ENCODE results near the gene TOR1AIP1. TPM values are rescaled to one million over a fixed set of nuclear protein-coding genes. Genes with fewer than 3 reads are reported as not detected.

Gene TOR1AIP1
- total and polyA plus RNA-seq, 5 donors = 31.6 to 65.9 (median 65.0) TPM

DNA sequence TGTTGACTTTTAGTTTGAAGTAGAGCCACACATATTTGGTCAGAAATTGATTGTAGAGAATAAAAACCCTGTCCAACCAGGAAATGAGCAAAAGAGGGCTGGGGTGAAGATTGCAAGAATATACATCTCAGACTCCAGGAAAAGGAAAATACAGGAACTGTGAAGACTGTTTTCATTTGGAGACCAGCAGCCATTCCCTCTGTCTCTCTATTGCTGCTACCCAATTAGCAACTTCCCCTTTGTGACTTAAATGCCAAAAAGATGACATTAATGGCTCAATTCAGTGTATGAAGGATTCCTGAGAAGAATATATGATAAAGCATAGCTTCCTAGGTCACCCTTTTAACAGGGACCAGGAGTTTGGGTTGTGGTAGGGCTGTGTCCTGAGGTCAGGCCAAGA lies 40.9 kb downstream of the TOR1AIP1 start:
- no peak for DNase-seq
- no peak overlapping the region for H3K4me3 ChIP-seq (ENCODE audit: low read length)
- peaks cover 3% of the 10 kb centered on the region for H3K4me1 ChIP-seq (ENCODE audit: control insufficient read depth, insufficient read depth, low read length)
- no peak for ATAC-seq
- no peaks in the 10 kb centered on the region for H3K9me3 ChIP-seq (ENCODE audit: control insufficient read depth, low read length)
- H3K27me3 ChIP-seq (ENCODE audit: control insufficient read depth, insufficient read depth) = no peaks in the 10 kb centered on the region
- intact Hi-C loops (cut with DNase I) = no loop called here
- H3K27ac ChIP-seq (ENCODE audit: low read length) = no peak overlapping the region

DNA sequence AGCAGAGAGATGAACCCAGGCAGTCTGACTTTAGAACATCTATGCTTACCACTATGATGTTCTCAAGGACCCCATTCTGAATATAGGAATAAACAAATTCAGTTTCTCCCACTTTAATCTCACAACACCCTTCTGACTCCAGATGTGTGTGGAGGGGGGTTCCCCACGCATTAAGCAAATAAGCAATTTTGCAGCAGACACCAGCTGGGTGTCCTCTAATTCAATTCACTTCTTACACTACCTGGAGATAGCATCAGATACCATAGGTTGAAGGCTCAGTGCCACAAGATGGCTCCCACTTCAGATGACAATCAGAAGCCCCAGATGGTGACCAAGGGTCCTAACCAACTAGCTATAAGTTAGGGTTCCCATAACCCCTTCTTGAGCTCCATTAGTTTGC lies 42.2 kb downstream of the TOR1AIP1 start:
- no peak for DNase-seq
- H3K27me3 ChIP-seq (ENCODE audit: control insufficient read depth, insufficient read depth) = no peaks in the 10 kb centered on the region
- no peak for ATAC-seq
- 98% methylated on average over 1 of the region's 1 CpG for WGBS
- H3K4me3 ChIP-seq (ENCODE audit: low read length) = no peak overlapping the region
- H3K9me3 ChIP-seq (ENCODE audit: control insufficient read depth, low read length) = no peaks in the 10 kb centered on the region
- peaks cover 3% of the 10 kb centered on the region for H3K4me1 ChIP-seq (ENCODE audit: control insufficient read depth, insufficient read depth, low read length)
- intact Hi-C loops (cut with DNase I) = no loop called here
- H3K27ac ChIP-seq (ENCODE audit: low read length) = no peak overlapping the region

DNA sequence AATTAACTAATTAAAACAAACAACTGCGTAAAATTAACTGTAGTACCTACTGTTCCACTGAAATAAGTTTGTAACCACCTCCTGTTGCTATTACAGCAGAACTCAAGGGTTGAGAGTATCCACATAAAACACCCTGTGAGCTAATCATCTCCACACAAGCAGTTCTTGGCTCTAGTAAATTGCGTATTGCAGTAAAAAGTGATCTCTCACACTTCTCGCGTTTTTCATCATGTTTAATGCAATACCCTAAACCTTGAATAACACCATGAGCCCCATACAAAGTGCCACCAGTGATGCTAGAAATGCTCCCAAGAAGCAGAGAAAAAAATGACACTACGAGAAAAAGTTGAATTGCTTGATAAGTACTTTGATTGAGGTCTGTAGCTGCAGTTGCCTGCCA lies 43.2 kb downstream of the TOR1AIP1 start:
- Histone ChIP-seq H3K27me3 (ENCODE audit: control insufficient read depth, insufficient read depth) (no peaks in the 10 kb centered on the region), H3K9me3 (ENCODE audit: control insufficient read depth, low read length) (no peaks in the 10 kb centered on the region), H3K4me1 (ENCODE audit: control insufficient read depth, insufficient read depth, low read length) (peaks cover 3% of the 10 kb centered on the region), H3K27ac (ENCODE audit: low read length) (no peak overlapping the region), H3K4me3 (ENCODE audit: low read length) (no peak overlapping the region)
- intact Hi-C loops (cut with DNase I) = no loop called here
- no peak for ATAC-seq
- 87% methylated on average over 5 of the region's 5 CpGs for WGBS
- no peak for DNase-seq

DNA sequence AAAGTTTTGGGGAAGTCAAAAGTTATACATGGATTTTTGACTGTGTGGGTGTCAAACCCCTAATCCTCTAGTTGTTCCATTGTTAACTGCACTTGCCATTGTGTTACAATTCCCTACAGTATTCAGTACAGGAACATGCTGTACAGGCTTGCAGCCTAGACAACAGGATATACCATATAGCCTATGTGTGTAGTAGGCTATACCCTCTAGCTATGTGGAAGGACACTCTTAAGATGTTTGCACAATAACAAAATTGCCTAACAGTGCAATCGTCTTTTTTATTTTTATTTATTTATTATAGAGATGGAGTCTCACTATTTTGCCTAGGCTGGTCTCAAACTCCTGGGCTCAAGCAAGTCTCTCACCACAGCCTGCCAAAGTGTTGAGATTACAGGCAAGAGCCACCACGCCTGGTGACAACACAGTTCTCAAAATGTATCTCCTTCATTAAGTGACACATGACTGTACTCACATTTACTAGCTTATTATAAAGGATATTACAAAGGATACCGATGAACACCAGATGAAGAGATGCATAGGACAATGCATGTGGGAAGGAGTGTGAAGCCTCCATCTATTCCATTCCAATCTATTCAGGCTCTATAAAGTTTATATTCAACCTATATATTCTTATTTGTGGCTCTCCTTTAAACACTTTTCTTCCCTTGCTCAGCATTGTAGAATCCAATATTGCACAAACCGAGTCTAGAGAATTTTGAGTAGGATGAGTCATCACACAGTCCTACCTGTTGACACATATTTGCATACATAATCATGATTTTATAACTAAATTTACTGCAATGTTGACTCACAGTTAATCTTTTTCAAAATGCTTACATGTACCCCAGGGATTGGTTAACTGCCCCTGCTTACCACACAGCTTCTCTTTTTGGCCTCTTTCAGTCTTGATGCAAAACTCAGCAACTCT lies 44.1 kb downstream of the TOR1AIP1 start:
- ATAC-seq (no peak), DNase-seq (no peak)

DNA sequence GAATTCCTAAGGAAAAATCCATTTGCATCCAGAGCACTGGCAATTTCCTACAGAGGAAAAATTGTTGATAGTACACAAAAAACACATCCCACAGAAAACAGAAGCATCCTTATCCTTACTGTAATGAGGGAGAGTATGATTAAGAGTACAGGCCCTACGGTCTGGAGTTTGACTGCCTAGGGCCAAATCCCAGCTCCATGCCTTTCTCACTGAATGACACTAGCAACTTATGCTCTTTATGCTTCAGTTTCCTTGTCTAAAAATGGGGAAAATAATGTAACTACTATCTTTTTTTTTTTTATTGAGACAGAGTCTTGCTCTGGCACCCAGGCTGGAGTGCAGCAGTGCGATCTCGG lies 44.7 kb downstream of the TOR1AIP1 start:
- 95% methylated on average over 3 of the region's 3 CpGs for WGBS
- Histone ChIP-seq H3K4me1 (ENCODE audit: control insufficient read depth, insufficient read depth, low read length) (peaks cover 3% of the 10 kb centered on the region), H3K9me3 (ENCODE audit: control insufficient read depth, low read length) (no peaks in the 10 kb centered on the region), H3K27ac (ENCODE audit: low read length) (no peak overlapping the region), H3K4me3 (ENCODE audit: low read length) (no peak overlapping the region), H3K27me3 (ENCODE audit: control insufficient read depth, insufficient read depth) (no peaks in the 10 kb centered on the region)
- DNase-seq (no peak), ATAC-seq (no peak)
- intact Hi-C loops (cut with DNase I) = no loop called here

More for the DNA sequence above, 44.1 kb downstream of the TOR1AIP1 start:
- Histone ChIP-seq H3K27ac (ENCODE audit: low read length) (no peak overlapping the region), H3K4me3 (ENCODE audit: low read length) (no peak overlapping the region), H3K27me3 (ENCODE audit: control insufficient read depth, insufficient read depth) (no peaks in the 10 kb centered on the region), H3K9me3 (ENCODE audit: control insufficient read depth, low read length) (no peaks in the 10 kb centered on the region), H3K4me1 (ENCODE audit: control insufficient read depth, insufficient read depth, low read length) (peaks cover 5% of the 10 kb centered on the region)
- intact Hi-C loops (cut with DNase I) = no loop called here
- WGBS = 77% methylated on average over 4 of the region's 4 CpGs

DNA sequence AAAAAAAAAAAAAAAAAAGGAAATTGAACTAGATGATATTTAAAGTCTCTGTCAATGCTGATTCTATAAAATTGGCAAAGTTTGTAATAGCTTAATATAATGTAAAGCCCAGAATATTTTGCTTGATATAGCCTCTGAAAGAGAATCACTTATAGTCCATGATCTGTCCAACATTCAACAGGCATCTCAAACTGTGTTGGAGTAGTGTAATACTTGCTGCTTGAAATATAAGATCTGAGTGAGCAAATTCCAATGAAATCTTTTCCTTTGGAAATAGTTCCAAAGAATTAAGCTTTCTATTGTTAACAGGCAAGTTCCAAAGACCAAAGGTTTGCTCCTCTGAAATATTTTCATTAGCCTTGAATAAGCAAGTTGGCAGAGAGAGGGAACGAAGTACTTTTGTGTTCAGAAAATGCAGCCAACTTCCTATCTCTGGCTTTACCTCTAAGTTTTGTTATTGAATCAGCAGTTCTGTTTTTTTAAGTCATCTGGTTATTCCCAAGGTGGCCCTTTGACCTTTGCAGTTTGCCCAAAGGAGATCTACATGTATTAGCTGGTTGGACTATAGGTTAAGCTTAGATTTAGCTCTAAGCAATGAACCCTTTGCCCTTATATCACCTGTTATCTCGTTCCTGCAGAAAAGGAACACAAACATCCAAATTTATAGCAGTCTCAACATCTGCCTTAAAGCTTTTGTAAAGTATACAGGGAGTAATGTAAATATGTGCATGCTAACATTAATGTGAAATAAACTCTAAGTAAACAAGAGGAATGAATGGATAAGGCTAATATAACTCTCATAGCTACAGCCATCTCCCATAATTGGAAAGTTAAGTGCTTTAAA lies 48.1 kb downstream of the TOR1AIP1 start:
- Histone ChIP-seq H3K27me3 (ENCODE audit: control insufficient read depth, insufficient read depth) (no peaks in the 10 kb centered on the region), H3K4me1 (ENCODE audit: control insufficient read depth, insufficient read depth, low read length) (peaks cover 2% of the 10 kb centered on the region), H3K4me3 (ENCODE audit: low read length) (no peak overlapping the region), H3K9me3 (ENCODE audit: control insufficient read depth, low read length) (no peaks in the 10 kb centered on the region), H3K27ac (ENCODE audit: low read length) (no peak overlapping the region)
- 40% methylated on average over 2 of the region's 2 CpGs for WGBS
- no peak for ATAC-seq
- no peak for DNase-seq
- intact Hi-C loops (cut with DNase I) = no loop called here

DNA sequence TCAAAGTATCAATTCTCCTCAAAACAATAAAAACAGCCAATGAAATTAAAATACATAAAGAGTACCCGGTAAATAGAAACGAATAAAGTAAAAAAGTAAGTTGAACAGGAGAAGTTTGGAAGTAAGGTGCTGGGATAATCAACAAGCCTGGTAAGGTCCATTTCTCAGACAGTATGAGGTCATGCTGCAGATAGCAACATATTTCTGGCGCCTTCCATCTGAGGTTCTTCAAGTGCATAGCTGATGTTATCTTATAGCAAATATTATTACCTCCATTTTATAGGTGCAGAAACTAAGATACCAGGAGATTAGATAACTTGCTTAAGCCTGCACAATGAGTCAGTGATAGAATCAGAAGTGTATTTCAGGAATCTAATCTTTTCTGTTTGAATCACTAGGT lies 48.8 kb downstream of the TOR1AIP1 start:
- Histone ChIP-seq H3K4me1 (ENCODE audit: control insufficient read depth, insufficient read depth, low read length) (peaks cover 2% of the 10 kb centered on the region), H3K27me3 (ENCODE audit: control insufficient read depth, insufficient read depth) (no peaks in the 10 kb centered on the region), H3K9me3 (ENCODE audit: control insufficient read depth, low read length) (no peaks in the 10 kb centered on the region), H3K27ac (ENCODE audit: low read length) (no peak overlapping the region), H3K4me3 (ENCODE audit: low read length) (no peak overlapping the region)
- ATAC-seq (no peak), DNase-seq (no peak)
- WGBS = 69% methylated on average over 3 of the region's 3 CpGs
- intact Hi-C loops (cut with DNase I) = no loop called here

GRCh38 chr1:179933219-179933618 lies 51.1 kb downstream of the TOR1AIP1 start:
- Histone ChIP-seq H3K4me3 (ENCODE audit: low read length) (no peak overlapping the region), H3K4me1 (ENCODE audit: control insufficient read depth, insufficient read depth, low read length) (peaks cover 2% of the 10 kb centered on the region), H3K27ac (ENCODE audit: low read length) (no peak overlapping the region), H3K27me3 (ENCODE audit: control insufficient read depth, insufficient read depth) (no peaks in the 10 kb centered on the region), H3K9me3 (ENCODE audit: control insufficient read depth, low read length) (no peaks in the 10 kb centered on the region)
- no peak for DNase-seq
- intact Hi-C loops (cut with DNase I) = no loop called here
- ATAC-seq = no peak
- 83% methylated on average over 2 of the region's 2 CpGs for WGBS

DNA sequence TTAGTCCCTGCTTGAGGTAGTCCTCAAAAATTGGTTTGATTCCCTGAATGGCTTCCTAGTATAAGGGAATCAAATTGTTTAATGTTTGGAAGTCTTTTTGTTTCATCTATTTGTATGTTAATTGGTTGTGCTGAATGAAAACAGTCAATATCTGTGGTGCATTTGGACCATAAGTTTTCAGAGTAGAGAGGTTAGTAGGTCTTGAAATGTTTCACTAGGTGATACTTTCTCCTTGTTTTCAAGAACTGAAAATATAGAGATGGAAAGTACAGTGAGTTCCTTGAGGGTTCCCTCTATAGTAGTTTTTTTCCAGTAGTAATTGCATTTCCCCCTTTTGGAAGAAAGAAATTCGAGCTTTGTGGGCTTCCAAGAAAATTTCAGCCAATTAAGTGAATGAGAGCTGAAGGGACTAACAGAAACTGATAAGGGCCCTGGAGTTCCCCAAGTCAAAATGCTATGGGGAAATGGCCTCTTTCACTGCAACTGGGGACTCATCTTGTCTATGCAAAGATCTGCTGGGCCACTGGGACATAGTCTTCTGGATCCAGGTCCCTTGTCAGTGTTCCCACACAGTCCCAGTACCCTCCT lies 53.9 kb downstream of the TOR1AIP1 start:
- ATAC-seq (no peak), DNase-seq (no peak)
- no peaks in the 10 kb centered on the region for H3K4me1 ChIP-seq (ENCODE audit: control insufficient read depth, insufficient read depth, low read length)
- 54% methylated on average over 1 of the region's 1 CpG for WGBS
- no peaks in the 10 kb centered on the region for H3K27me3 ChIP-seq (ENCODE audit: control insufficient read depth, insufficient read depth)
- no peaks in the 10 kb centered on the region for H3K9me3 ChIP-seq (ENCODE audit: control insufficient read depth, low read length)
- H3K27ac ChIP-seq (ENCODE audit: low read length) = no peak overlapping the region
- no peak overlapping the region for H3K4me3 ChIP-seq (ENCODE audit: low read length)
- intact Hi-C loops (cut with DNase I) = no loop called here

GRCh38 chr1:179937668-179938254 lies 55.7 kb downstream of the TOR1AIP1 start:
- no peaks in the 10 kb centered on the region for H3K27me3 ChIP-seq (ENCODE audit: control insufficient read depth, insufficient read depth)
- DNase-seq (no peak), ATAC-seq (no peak)
- no peaks in the 10 kb centered on the region for H3K9me3 ChIP-seq (ENCODE audit: control insufficient read depth, low read length)
- no peak overlapping the region for H3K4me3 ChIP-seq (ENCODE audit: low read length)
- intact Hi-C loops (cut with DNase I) = no loop called here
- H3K27ac ChIP-seq (ENCODE audit: low read length) = no peak overlapping the region
- H3K4me1 ChIP-seq (ENCODE audit: control insufficient read depth, insufficient read depth, low read length) = no peaks in the 10 kb centered on the region

- no peaks in the 10 kb centered on the region for H3K4me1 ChIP-seq (ENCODE audit: control insufficient read depth, insufficient read depth, low read length)
- intact Hi-C loops (cut with DNase I) = no loop called here
- no peaks in the 10 kb centered on the region for H3K27me3 ChIP-seq (ENCODE audit: control insufficient read depth, insufficient read depth)
- DNase-seq (no peak), ATAC-seq (no peak)
- 27% methylated on average over 2 of the region's 2 CpGs for WGBS
- H3K27ac ChIP-seq (ENCODE audit: low read length) = no peak overlapping the region
- H3K9me3 ChIP-seq (ENCODE audit: control insufficient read depth, low read length) = no peaks in the 10 kb centered on the region
- no peak overlapping the region for H3K4me3 ChIP-seq (ENCODE audit: low read length)
These were observed 56.7 kb downstream of the TOR1AIP1 start for GRCh38 chr1:179938752-179939151.

Measured in right cardiac atrium (tissue), 5 donors.